Tibial nerve (tissue), 4 donors: ENCODE measurements around the gene DTX3.

Experiments used
- EP300 ChIP-seq, 2 donors: sonication (generic); formaldehyde crosslinking; IDR thresholded peaks; one replicate each; pipeline ENCODE4 v1.6.1; 2017; ENCODE audit warnings: antibody characterized with exemption in 2 of 2, mild to moderate bottlenecking in 1 of 2
- TF ChIP-seq, protein P1 (sequence below), 5 experiments: fragments of 200-600 bp in 3 of 5; fragments of 450-650 bp in 2 of 5; sonication (generic) in 3 of 5; IDR thresholded peaks; one replicate each; pipeline ENCODE4 v1.5.1; 2016 to 2019; ENCODE audit warnings: antibody characterized with exemption in 5 of 5, mild to moderate bottlenecking in 3 of 5, moderate library complexity in 2 of 5

DNA sequence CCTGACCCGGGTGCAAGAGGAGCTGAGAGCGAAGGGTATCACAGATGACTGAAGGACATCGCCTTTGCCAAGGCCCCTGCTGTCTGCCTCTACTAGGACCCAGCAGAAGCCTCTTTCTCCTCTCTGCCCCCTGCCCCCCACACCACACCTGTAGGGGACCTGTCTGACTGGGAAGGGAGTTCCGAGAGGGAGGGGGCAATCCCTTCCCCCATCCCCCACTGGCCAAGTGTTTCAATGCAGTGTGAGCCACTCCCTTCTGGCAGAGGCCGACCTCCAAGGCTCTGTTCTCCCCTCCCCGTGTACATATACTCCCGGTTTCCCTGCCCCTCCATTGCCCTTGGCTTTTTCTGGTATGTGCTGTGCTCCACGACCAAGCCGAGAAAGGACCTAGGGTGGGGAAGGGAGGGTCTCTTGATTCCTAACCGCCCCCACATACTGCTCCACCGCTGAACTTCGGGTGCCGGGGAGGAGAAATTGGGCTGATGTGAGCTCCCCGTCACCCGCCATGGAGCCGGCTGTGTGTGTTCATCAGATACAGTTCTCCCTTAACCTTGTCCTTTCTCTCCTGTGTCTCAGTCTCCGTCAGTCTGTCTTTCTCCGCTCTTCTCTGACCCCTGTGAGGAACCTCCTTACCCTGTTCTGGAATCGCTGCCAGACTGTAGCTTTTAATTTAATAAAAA, 4.6 kb downstream of the DTX3 start:
- TF ChIP-seq, protein P1, sequence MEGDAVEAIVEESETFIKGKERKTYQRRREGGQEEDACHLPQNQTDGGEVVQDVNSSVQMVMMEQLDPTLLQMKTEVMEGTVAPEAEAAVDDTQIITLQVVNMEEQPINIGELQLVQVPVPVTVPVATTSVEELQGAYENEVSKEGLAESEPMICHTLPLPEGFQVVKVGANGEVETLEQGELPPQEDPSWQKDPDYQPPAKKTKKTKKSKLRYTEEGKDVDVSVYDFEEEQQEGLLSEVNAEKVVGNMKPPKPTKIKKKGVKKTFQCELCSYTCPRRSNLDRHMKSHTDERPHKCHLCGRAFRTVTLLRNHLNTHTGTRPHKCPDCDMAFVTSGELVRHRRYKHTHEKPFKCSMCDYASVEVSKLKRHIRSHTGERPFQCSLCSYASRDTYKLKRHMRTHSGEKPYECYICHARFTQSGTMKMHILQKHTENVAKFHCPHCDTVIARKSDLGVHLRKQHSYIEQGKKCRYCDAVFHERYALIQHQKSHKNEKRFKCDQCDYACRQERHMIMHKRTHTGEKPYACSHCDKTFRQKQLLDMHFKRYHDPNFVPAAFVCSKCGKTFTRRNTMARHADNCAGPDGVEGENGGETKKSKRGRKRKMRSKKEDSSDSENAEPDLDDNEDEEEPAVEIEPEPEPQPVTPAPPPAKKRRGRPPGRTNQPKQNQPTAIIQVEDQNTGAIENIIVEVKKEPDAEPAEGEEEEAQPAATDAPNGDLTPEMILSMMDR (IDR thresholded peaks at IDR 0.05): no peak
- no peak for TF ChIP-seq EP300 (IDR thresholded peaks at IDR 0.05)
